HepG2 (cell line): ENCODE measurements around the gene FUCA2. TPM values are rescaled to one million over a fixed set of nuclear protein-coding genes. Genes with fewer than 3 reads are reported as not detected.

Experiments used
- ATAC-seq: fragments of 200-7000 bp; cut with Tn5 transposase; 3 replicates; pipeline ENCODE4 v1.9.1; 2020; ENCODE audit warnings: mild to moderate bottlenecking, moderate library complexity
- BruUV-seq: library from RNA; stranded (reverse); fragments of 400-500 nt; replicated peaks from 2 replicates; lab custom pipeline; 2021; lab: Mats Ljungman, UMichigan
- CTCF ChIA-PET: fragments of 300-600 bp; formaldehyde crosslinking; extraction: SDS; loops from one replicate; lab custom pipeline; 2021; ENCODE audit warnings: low total read pairs, inconsistent platforms, low intra/inter-chr PET ratio; lab: Yijun Ruan, JAX
- POLR2A ChIA-PET: fragments of 350-600 bp; sonication (Branson Sonifier 250); formaldehyde crosslinking; loops from one replicate; lab custom pipeline; 2020; ENCODE audit warnings: antibody characterized with exemption, inconsistent platforms; lab: Yijun Ruan, JAX
- DNase-seq: peaks from one replicate; pipeline ENCODE4 v3.0.0-alpha.2; 2015; ENCODE audit warnings: low spot score
- FAIRE-seq: peaks from 3 replicates; lab custom pipeline; 2011; peaks lifted over from hg19 to GRCh38; lab: Jason Lieb, UNC
- H2AFZ ChIP-seq: one replicate; pipeline ENCODE4 v1.6.1; 2011; ENCODE audit warnings: low read length, inconsistent platforms
- H3K27ac ChIP-seq: fragments of 300-600 bp; 3 replicates; pipeline ENCODE4 v1.8.0; 2011; ENCODE audit warnings: mixed run types, mild to moderate bottlenecking, mixed read lengths, low read length, inconsistent platforms; ENCODE audit not compliant: insufficient read depth; ENCODE audit errors: extremely low read length
- H3K27me3 ChIP-seq, 2 experiments: fragments of 200-600 bp in 1 of 2; 2 replicates in 1 of 2; 3 replicates in 1 of 2; pipeline versions ENCODE4 v1.6.0 to v1.8.0; 2011; ENCODE audit warnings: low read length in 2 of 2, mild to moderate bottlenecking in 2 of 2, moderate library complexity in 2 of 2, inconsistent platforms in 1 of 2; ENCODE audit not compliant: insufficient read depth in 2 of 2, control insufficient read depth in 1 of 2
- H3K36me3 ChIP-seq, 2 experiments: fragments of 200-600 bp in 1 of 2; replicated peaks in 1 of 2; 2 replicates in 1 of 2; 3 replicates in 1 of 2; pipeline versions ENCODE4 v1.5.1 to v1.8.0; 2011; ENCODE audit warnings: low read length in 2 of 2, inconsistent platforms in 1 of 2; ENCODE audit not compliant: insufficient read depth in 2 of 2, control insufficient read depth in 1 of 2
- H3K4me1 ChIP-seq: 2 replicates; pipeline ENCODE4 v1.5.1; 2012; ENCODE audit warnings: low read length, inconsistent platforms; ENCODE audit not compliant: insufficient read depth
- H3K4me2 ChIP-seq: 2 replicates; pipeline ENCODE4 v1.6.0; 2011; ENCODE audit warnings: low read depth, low read length, inconsistent platforms
- H3K4me3 ChIP-seq, 3 experiments: fragments of 200-600 bp in 1 of 3; sonication (generic), shearing (Covaris generic) in 1 of 3; replicated peaks in 1 of 3; 2 replicates each; pipeline ENCODE4 v1.5.1; 2011 to 2016; ENCODE audit warnings: low read length in 3 of 3, inconsistent platforms in 2 of 3, low read depth in 2 of 3, mild to moderate bottlenecking in 2 of 3, control low read depth in 1 of 3, mixed read lengths in 1 of 3; ENCODE audit not compliant: insufficient read depth in 1 of 3
- H3K79me2 ChIP-seq: one replicate; pipeline ENCODE4 v1.6.1; 2011; ENCODE audit warnings: low read length, inconsistent platforms; ENCODE audit not compliant: insufficient read depth
- H3K9ac ChIP-seq: 2 replicates; pipeline ENCODE4 v1.6.0; 2011; ENCODE audit warnings: mild to moderate bottlenecking, low read depth, low read length, inconsistent platforms; ENCODE audit not compliant: insufficient read depth
- H3K9me3 ChIP-seq: 2 replicates; pipeline ENCODE4 v1.5.1; 2012; ENCODE audit warnings: mild to moderate bottlenecking, low read length
- H4K20me1 ChIP-seq: 2 replicates; pipeline ENCODE4 v1.6.0; 2011; ENCODE audit warnings: inconsistent platforms, mild to moderate bottlenecking, low read length, moderate library complexity; ENCODE audit not compliant: insufficient read depth
- FLYWCH1 ChIP-seq: sonication (generic); formaldehyde crosslinking; IDR thresholded peaks from 2 replicates; pipeline ENCODE4 v1.8.1; 2023; ENCODE audit warnings: mild to moderate bottlenecking, missing genetic modification reagents
- GATAD2A ChIP-seq: IDR thresholded peaks from 2 replicates; pipeline ENCODE4 v1.6.1; 2016
- GPN1 ChIP-seq: sonication (generic); formaldehyde crosslinking; IDR thresholded peaks from 2 replicates; pipeline ENCODE4 v1.5.1; 2020; ENCODE audit warnings: missing genetic modification reagents, borderline replicate concordance
- HNRNPL ChIP-seq: fragments of 200-400 bp; formaldehyde crosslinking; IDR thresholded peaks from 2 replicates; pipeline ENCODE4 v1.6.1; 2017; ENCODE audit warnings: mild to moderate bottlenecking, low read depth, low read length
- PLRG1 ChIP-seq: fragments of 450-650 bp; conservative IDR thresholded peaks from 2 replicates; pipeline ENCODE4 v1.6.1; 2016
- ZBTB38 ChIP-seq: sonication (generic); formaldehyde crosslinking; IDR thresholded peaks from 2 replicates; pipeline ENCODE4 v1.5.1; 2020; ENCODE audit warnings: mild to moderate bottlenecking, missing genetic modification reagents
- WGBS: methylation state at CpG from one replicate; pipeline ENCODE4 v1.1.6; 2017; ENCODE audit warnings: low lambda C conversion rate; 5-methylcytosine and 5-hydroxymethylcytosine counted together
- in situ Hi-C: cut with HindIII; loops from 2 replicates; pipeline ENCODE4 v1.10.0; 2017; ENCODE audit warnings: low pct_unique_long_range_greater_than_20kb; ENCODE audit not compliant: extremely low pct_ligation_motif_present
- intact Hi-C: fragments of 100-400 bp; cut with micrococcal nuclease; formaldehyde crosslinking; loops from one replicate; pipeline ENCODE4 v1.10.0; 2022; ENCODE audit not compliant: unreplicated experiment
- polyA plus RNA-seq, 8 experiments: library from polyadenylated mRNA; depleted of rRNA in 3 of 8; stranded (reverse) in 7 of 8; unstranded in 1 of 8; fragments of >200 nt; fragmentation: Illumina TruSeq in 4 of 8; extraction: Trizol in 4 of 8; gene quantifications; 2 replicates each; pipeline versions ENCODE4 v1.2.1 to v1.2.3, GENCODE V29; 2011 to 2016; ENCODE audit warnings: low read depth in 4 of 8, missing spikeins in 1 of 8, mixed read lengths in 1 of 8; ENCODE audit not compliant: insufficient read depth in 1 of 8
- total RNA-seq, 5 experiments: library from RNA; depleted of rRNA; stranded (reverse); fragments of >200 nt; fragmentation: Illumina TruSeq; extraction: Trizol; gene quantifications; 2 replicates each; pipeline ENCODE4 v1.2.3, GENCODE V29; 2016; ENCODE audit warnings: low read depth in 1 of 5

Gene FUCA2
- total and polyA plus RNA-seq, 2 of the 13 experiments (the other 11 are each of a cell fraction or from before 2014, with no cell fraction given), result 87.4 to 144 TPM

DNA sequence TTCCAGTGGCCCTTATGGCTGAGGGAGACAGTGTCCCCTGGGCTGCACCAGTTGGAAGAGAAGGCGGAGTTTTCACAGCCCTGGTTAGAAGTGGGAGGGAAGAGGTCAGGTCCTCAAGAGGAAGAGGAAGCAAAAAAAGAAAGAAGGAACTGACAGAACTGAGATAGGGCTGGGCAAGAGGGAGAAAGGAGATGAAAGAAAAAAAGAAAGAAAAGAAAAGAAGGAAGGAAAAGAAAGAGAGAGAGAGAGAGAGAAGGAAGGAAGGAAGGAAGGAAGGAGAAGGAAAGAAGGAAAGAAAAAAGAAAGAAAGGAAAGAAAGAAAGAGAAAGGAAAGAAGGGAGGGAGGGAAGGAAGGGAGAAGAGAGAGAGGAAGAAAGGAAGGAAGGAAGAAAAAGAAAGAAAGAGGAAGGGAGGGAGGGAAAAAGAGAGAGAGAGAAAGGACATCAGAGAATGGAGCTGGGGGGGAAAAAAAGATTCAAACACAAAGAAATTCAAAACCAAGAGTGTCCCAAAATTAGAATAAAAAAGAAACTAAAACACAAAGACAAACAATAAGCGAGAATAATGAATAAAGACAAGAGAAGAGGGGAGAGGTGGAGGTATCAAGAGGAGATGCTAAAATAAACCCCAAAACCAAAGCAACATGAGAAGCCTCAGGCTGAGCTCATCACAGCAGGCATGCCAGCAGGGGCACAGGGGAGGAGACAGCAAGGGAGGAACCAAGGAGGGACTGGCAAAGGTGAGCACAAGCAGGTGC, 5.3 kb upstream of the FUCA2 start:
- no peak overlapping the region for H3K27ac ChIP-seq
- H4K20me1 ChIP-seq, result no peaks in the 10 kb centered on the region
- in situ Hi-C loops (no loop called here), intact Hi-C loops (no loop called here)
- no peak for DNase-seq
- ChIA-PET POLR2A (no interaction called here), CTCF (no interaction called here)
- H3K4me3 ChIP-seq, result no peak overlapping the region
- no peak overlapping the region for H2AFZ ChIP-seq
- H3K9ac ChIP-seq, result no peak overlapping the region
- H3K4me1 ChIP-seq, result peaks cover 11% of the 10 kb centered on the region
- no peaks in the 10 kb centered on the region for H3K9me3 ChIP-seq
- no peak for ATAC-seq
- no peak for FAIRE-seq
- H3K79me2 ChIP-seq, result no peaks in the 10 kb centered on the region
- no peak overlapping the region for H3K4me2 ChIP-seq
- TF ChIP-seq PLRG1 (0 out of 2 replicates have a peak, but pooled peaks have one; percentile 44), FLYWCH1 (CRISPR knock-in tag) (no peak)
- no TSS peak for BruUV-seq
- H3K36me3 ChIP-seq, result no peaks in the 10 kb centered on the region
- WGBS, result 39% methylated on average over 2 of the region's 2 CpGs
- peaks cover 2 to 20% of the 10 kb centered on the region in 2 experiments; a peak in 3 of 5 replicates for H3K27me3 ChIP-seq

GRCh38 chr6:143515766-143516355, 4.3 kb upstream of the FUCA2 start:
- POLR2A ChIA-PET, result no interaction called here
- WGBS, result 60% methylated on average over 6 of the region's 7 CpGs

More at GRCh38 chr6:143515766-143516355, 4.3 kb upstream of the FUCA2 start:
- H3K4me2 ChIP-seq, result no peak overlapping the region
- no peak overlapping the region for H3K27ac ChIP-seq
- H3K4me1 ChIP-seq, result peaks cover 10% of the 10 kb centered on the region
- H3K9ac ChIP-seq, result no peak overlapping the region
- in situ Hi-C loops, result no loop called here
- CTCF ChIA-PET, result no interaction called here
- H3K79me2 ChIP-seq, result peaks cover 5% of the 10 kb centered on the region
- no peak overlapping the region for H3K4me3 ChIP-seq
- H3K36me3 ChIP-seq, result no peaks in the 10 kb centered on the region
- TF ChIP-seq ZBTB38 (CRISPR knock-in tag), result no peak
- no peak for TF ChIP-seq GATAD2A (CRISPR knock-in tag)
- no peak for TF ChIP-seq HNRNPL
- no peak for TF ChIP-seq GPN1 (CRISPR knock-in tag)
- ATAC-seq (no peak), DNase-seq (no peak), FAIRE-seq (no peak)
- no peaks in the 10 kb centered on the region for H3K9me3 ChIP-seq
- H4K20me1 ChIP-seq, result no peaks in the 10 kb centered on the region
- H2AFZ ChIP-seq, result no peak overlapping the region
- peaks cover 2 to 20% of the 10 kb centered on the region in 2 experiments; a peak in 3 of 5 replicates for H3K27me3 ChIP-seq
- intact Hi-C loops, result no loop called here
- BruUV-seq, result no TSS peak
